Duodenal mucosa (tissue), 2 donors: ENCODE measurements around the gene HADHA.

Experiments
- H3K27ac ChIP-seq: one replicate; pipeline ENCODE4 v1.7.0; 2013; ENCODE audit warnings: low read depth, low read length
- H3K27me3 ChIP-seq, 2 donors: one replicate each; pipeline ENCODE4 v1.7.0; 2013; ENCODE audit warnings: low read length in 2 of 2, control low read depth in 1 of 2; ENCODE audit not compliant: insufficient read depth in 2 of 2, control insufficient read depth in 1 of 2
- H3K36me3 ChIP-seq, 2 donors: one replicate each; pipeline ENCODE4 v1.7.0; 2013; ENCODE audit warnings: low read length in 2 of 2, control low read depth in 1 of 2; ENCODE audit not compliant: insufficient read depth in 2 of 2, control insufficient read depth in 1 of 2
- H3K4me1 ChIP-seq, 2 donors: one replicate each; pipeline ENCODE4 v1.7.0; 2013; ENCODE audit warnings: low read length in 2 of 2, control low read depth in 1 of 2; ENCODE audit not compliant: insufficient read depth in 2 of 2, control insufficient read depth in 1 of 2
- H3K4me3 ChIP-seq, 2 donors: one replicate each; pipeline ENCODE4 v1.7.0; 2013; ENCODE audit warnings: low read length in 2 of 2, low read depth in 1 of 2
- H3K9ac ChIP-seq, 2 donors: one replicate each; pipeline ENCODE4 v1.7.0; 2013; ENCODE audit warnings: low read length in 2 of 2, low read depth in 1 of 2
- H3K9me3 ChIP-seq, 2 donors: one replicate each; pipeline ENCODE4 v1.7.0; 2013; ENCODE audit warnings: low read length in 2 of 2, control low read depth in 1 of 2; ENCODE audit not compliant: control insufficient read depth in 1 of 2

HADHA gene

DNA sequence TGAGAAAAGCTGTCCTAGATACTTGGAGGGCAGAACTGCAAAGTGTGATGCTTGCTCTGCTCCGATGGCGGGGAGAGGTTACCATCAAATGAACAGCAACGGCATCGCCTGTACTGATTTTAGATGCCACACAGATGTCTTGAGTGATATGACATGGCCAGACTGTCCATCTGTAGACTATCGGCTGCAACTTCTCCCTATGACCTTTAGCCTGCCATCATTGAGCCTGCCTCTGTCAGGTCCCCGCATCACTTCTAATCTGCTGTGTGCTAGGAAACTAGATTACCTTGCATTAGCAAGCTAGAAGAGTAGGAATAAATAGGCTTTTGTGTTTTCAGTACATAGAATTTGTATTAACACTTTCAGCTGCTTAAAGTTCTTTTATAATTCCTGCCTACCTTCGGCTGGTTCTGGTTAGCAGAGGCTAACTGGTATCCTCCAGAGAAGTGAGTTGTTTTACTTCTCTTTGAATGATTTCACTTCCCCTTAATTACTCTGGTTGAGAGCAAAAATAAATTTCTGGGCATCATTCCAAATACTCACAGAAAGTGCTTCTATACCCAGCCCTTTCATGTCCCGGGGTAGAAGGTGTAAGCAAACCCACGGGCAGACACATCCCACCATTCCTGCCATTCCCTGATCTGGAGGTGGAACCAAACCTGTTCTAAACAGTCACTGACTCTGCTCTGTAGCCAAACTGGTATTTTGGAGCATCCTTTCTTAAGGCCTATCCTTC is 47.6 kb downstream of the HADHA start:
- H3K4me3 ChIP-seq = no peak overlapping the region

GRCh38 chr2:26195040-26195984 is 49.1 kb downstream of the HADHA start:
- Histone ChIP-seq H3K27ac (no peak overlapping the region), H3K4me1 (no peaks in the 10 kb centered on the region), H3K27me3 (no peaks in the 10 kb centered on the region), H3K4me3 (no peak overlapping the region), H3K9ac (no peak overlapping the region), H3K36me3 (peaks cover 64 to 96% of the 10 kb centered on the region in 2 donors), H3K9me3 (no peaks in the 10 kb centered on the region)

More for the DNA sequence above, 47.6 kb downstream of the HADHA start:
- Histone ChIP-seq H3K9ac (no peak overlapping the region), H3K36me3 (peaks cover 63 to 94% of the 10 kb centered on the region in 2 donors), H3K4me1 (no peaks in the 10 kb centered on the region), H3K27ac (no peak overlapping the region), H3K27me3 (no peaks in the 10 kb centered on the region), H3K9me3 (no peaks in the 10 kb centered on the region)

DNA sequence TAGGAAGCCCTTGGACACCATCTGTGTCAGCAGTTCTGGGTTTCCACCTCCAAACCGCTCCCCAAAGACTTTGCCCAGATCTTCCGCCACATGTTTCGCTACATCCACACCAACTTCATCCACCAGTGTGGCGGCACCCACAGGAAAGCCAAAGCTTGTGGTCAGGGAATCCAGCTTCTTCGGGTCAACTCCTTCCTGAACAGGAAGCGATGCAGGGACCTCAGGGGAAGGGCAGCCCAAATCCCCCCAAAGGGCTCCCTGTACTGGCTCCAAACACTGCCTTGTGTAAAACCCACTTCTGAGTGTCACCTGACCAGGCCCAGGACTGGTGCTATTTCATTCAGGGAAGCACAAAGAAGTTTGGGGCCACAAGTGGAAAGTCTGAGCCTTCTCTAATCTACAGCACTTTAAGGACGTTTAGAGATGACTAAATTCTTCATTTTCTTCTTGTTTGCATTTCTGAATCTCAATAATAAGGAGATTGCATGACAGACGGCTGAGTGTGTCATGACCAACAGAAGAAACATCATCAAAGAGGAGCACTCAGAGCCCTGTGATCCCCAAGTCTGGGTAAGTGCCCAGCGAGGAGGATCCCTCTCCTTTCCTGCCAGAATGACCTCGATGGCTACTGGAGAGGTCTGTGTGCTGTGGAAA is 50.7 kb downstream of the HADHA start:
- H3K9ac ChIP-seq = no peak overlapping the region
- no peaks in the 10 kb centered on the region for H3K9me3 ChIP-seq
- no peaks in the 10 kb centered on the region for H3K4me1 ChIP-seq
- H3K27ac ChIP-seq = no peak overlapping the region
- H3K36me3 ChIP-seq = peaks cover 53 to 87% of the 10 kb centered on the region in 2 donors
- no peaks in the 10 kb centered on the region for H3K27me3 ChIP-seq
- no peak overlapping the region for H3K4me3 ChIP-seq

GRCh38 chr2:26191316-26192159 is 52.9 kb downstream of the HADHA start:
- Histone ChIP-seq H3K27me3 (no peaks in the 10 kb centered on the region), H3K9ac (no peak overlapping the region), H3K36me3 (peaks cover 37 to 66% of the 10 kb centered on the region in 2 donors), H3K9me3 (no peaks in the 10 kb centered on the region), H3K4me1 (no peaks in the 10 kb centered on the region), H3K27ac (no peak overlapping the region), H3K4me3 (no peak overlapping the region)

DNA sequence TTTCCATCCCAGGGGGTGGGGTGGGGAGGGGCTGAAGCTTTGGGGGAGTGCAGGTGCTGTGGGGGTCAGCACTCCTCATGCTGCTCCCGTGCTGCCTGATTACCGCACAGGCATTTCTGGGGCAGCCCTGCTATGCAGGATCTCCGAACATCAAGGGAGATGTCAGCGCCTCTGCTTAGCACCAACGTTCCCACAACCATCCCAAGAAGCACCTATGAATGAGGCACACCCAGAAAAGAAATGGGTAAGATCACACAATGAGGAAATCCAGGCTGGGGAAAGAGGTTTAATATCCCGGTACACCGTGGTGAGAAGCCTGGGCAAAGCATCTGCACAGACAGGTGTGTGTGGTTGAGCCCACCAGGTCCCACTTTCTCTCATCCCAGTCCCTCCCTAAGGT is 54.1 kb downstream of the HADHA start:
- Histone ChIP-seq H3K27me3 (no peaks in the 10 kb centered on the region), H3K9me3 (no peaks in the 10 kb centered on the region), H3K36me3 (peaks cover 30 to 54% of the 10 kb centered on the region in 2 donors), H3K9ac (no peak overlapping the region), H3K4me3 (no peak overlapping the region), H3K4me1 (peaks cover 0 to 6% of the 10 kb centered on the region in 2 donors), H3K27ac (no peak overlapping the region)

DNA sequence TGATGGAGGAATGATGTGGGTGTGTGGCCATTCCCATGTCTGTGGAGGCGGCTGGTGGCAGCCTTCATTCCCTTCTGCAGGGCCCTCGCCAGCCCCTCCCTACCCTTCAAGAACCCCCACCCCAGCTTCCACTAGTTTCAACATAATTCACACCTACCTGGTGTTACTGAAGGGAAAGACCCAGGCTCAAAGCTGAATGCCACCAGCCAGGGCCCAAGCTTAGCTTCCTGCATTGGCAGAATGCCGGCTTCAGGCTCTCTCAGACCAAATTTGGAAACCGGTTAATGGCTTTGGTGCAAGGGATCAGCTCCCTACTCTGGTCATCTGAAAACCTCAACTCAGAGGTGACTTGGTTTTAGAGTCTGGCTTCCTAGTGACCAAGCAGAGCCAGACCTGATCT is 54.7 kb downstream of the HADHA start:
- Histone ChIP-seq H3K9me3 (no peaks in the 10 kb centered on the region), H3K36me3 (peaks cover 24 to 48% of the 10 kb centered on the region in 2 donors), H3K27me3 (no peaks in the 10 kb centered on the region), H3K4me1 (peaks cover 0 to 7% of the 10 kb centered on the region in 2 donors), H3K4me3 (no peak overlapping the region), H3K9ac (no peak overlapping the region), H3K27ac (no peak overlapping the region)

- H3K4me3 ChIP-seq = no peak overlapping the region
- no peak overlapping the region for H3K9ac ChIP-seq
- H3K36me3 ChIP-seq = peaks cover 17 to 42% of the 10 kb centered on the region in 2 donors
- no peak overlapping the region for H3K27ac ChIP-seq
- peaks cover 0 to 10% of the 10 kb centered on the region in 2 donors for H3K4me1 ChIP-seq
- H3K27me3 ChIP-seq = no peaks in the 10 kb centered on the region
- H3K9me3 ChIP-seq = no peaks in the 10 kb centered on the region
Observed at GRCh38 chr2:26189123-26189522, 55.3 kb downstream of the HADHA start.

GRCh38 chr2:26187537-26188104 is 56.8 kb downstream of the HADHA start:
- no peak overlapping the region for H3K9ac ChIP-seq
- H3K27me3 ChIP-seq = no peaks in the 10 kb centered on the region
- H3K4me1 ChIP-seq = peaks cover 0 to 10% of the 10 kb centered on the region in 2 donors
- no peak overlapping the region for H3K27ac ChIP-seq
- no peak overlapping the region for H3K4me3 ChIP-seq
- H3K9me3 ChIP-seq = no peaks in the 10 kb centered on the region
- H3K36me3 ChIP-seq = peaks cover 8 to 27% of the 10 kb centered on the region in 2 donors

DNA sequence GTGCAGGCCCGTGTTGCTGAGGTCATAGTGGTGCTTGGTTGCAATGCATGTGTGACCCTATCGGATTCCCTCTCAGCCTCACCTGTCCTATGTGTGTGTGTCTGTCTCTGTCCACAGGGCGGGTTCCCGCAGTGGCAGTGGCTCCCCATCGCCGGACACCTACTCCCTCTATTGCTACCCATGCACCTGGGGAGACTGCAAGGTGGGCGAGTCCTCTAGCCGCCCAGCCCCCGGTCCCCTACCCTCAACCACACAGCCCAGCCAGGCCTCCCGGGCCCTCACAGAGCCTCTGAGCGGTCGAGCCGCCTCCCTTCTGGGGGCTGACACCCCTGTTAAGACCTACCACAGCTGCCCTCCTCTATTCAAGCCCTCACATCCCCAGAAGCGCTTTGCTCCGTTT is 57.3 kb downstream of the HADHA start:
- Histone ChIP-seq H3K27ac (no peak overlapping the region), H3K4me1 (peaks cover 0 to 10% of the 10 kb centered on the region in 2 donors), H3K36me3 (peaks cover 7 to 24% of the 10 kb centered on the region in 2 donors)

More for the DNA sequence above, 57.3 kb downstream of the HADHA start:
- no peak overlapping the region for H3K4me3 ChIP-seq
- H3K27me3 ChIP-seq = no peaks in the 10 kb centered on the region
- no peaks in the 10 kb centered on the region for H3K9me3 ChIP-seq
- H3K9ac ChIP-seq = no peak overlapping the region
